RCC 7860 (cell line): ENCODE data around the gene LBP.
"Not testable (repeated sequence)": the region's sequence is repeated elsewhere in the genome, so short reads cannot be mapped to it uniquely, and the experiment has no call there.

Experiments
- DNase-seq: peaks from one replicate; pipeline ENCODE4 v3.0.0-alpha.2; 2015; ENCODE audit warnings: low spot score
- FAIRE-seq: peaks from 2 replicates; lab custom pipeline; 2012; peaks lifted over from hg19 to GRCh38; lab: Jason Lieb, UNC

Gene LBP, protein sequence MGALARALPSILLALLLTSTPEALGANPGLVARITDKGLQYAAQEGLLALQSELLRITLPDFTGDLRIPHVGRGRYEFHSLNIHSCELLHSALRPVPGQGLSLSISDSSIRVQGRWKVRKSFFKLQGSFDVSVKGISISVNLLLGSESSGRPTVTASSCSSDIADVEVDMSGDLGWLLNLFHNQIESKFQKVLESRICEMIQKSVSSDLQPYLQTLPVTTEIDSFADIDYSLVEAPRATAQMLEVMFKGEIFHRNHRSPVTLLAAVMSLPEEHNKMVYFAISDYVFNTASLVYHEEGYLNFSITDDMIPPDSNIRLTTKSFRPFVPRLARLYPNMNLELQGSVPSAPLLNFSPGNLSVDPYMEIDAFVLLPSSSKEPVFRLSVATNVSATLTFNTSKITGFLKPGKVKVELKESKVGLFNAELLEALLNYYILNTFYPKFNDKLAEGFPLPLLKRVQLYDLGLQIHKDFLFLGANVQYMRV

DNA sequence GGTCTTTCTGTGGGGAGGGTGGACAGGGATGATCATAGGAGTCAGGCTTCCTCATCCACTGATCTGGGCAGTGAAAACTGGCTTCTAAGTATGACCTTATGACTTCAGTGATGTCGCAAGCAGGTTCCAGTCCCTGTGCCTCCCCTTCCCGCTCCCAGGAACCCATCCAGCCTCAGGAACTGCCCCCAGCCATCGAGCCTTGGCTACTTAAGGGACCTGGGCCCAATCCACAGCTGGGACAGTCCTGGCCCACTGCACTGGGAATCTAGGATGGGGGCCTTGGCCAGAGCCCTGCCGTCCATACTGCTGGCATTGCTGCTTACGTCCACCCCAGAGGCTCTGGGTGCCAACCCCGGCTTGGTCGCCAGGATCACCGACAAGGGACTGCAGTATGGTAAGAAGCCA is at the start of gene LBP:
Gene LBP, plus strand, starts transcription at position 236 of the 405 bp plus-strand sequence. Its CDS starts 35 bp downstream, at position 271.
- no peak for FAIRE-seq
- DNase-seq = no peak

- DNase-seq (no peak), FAIRE-seq (no peak)
Observed at GRCh38 chr20:38297916-38298674, 48.2 kb upstream of the LBP start.

- DNase-seq (no peak), FAIRE-seq (no peak)
Observed at GRCh38 chr20:38298768-38299288, 47.5 kb upstream of the LBP start.

- FAIRE-seq = no peak
- DNase-seq = no peak
Observed at GRCh38 chr20:38299963-38300362, 46.3 kb upstream of the LBP start.

DNA sequence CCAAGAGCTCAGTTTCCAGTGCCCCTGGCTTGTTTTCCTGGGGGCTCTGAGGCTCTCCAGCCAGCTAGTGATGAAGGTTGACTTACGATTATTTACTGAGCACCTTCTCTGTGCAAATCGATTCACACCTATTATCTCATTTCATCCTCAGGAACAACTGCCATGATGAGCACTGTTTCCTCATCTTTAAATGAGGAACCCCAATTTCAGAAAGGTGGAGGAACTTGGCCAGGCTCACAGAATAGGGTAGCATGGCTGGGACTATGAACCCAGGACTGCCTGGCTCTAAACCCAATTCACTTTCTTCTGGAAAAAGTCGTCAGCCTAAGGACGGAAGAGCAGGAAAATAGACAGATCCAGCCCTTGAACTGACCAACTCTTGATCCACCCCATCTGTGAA is 45.8 kb upstream of the LBP start:
- FAIRE-seq = no peak
- DNase-seq = no peak

DNA sequence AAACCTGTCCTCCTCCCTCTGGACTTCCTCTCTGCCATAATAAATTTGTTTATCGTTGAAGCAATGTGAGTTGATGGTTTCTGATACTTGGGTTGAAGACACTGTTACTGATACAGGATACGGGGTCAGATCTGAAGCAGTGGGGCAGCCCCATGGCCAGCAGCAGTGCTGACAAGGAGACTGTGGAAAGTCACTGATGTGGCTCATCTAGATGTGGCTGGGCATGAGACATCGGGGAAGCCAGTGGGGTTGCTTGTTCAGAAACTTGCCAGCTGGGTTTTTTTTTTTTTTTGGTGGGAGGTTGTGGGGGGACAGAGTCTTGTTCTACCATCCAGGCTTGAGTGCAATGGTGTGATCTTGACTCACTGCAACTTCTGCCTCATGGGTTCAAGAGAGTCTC is 45.0 kb upstream of the LBP start:
- no peak for FAIRE-seq

DNA sequence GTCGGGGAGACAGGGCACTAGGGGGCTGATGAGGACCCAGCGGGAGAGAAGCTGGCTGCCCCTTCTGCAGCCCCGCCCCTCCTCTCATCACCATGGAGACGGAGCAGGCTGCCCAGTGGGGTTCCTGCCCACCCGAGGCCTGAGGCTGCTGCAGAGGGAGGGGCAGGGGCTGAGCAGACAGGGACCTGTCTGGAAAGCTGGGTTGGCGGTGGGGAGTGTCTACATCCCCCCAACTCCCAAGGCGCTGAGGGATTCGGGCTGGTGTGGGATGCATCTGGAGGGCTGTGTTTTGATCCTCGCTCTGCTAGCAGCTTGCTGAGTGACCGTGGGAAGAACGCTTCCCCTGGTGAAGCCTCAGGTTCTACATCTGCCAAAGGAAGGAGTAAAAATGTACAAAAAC is 43.5 kb upstream of the LBP start:
- no peak for FAIRE-seq
- DNase-seq = no peak

More for the DNA sequence above, 45.0 kb upstream of the LBP start:
- no peak for DNase-seq

GRCh38 chr20:38303908-38304379 is 42.3 kb upstream of the LBP start, which contains the start of gene BPI:
TSS of gene BPI (plus strand) at chr20:38304156. CDS start at chr20:38304224, 68 bp downstream.
- no peak for DNase-seq
- no peak for FAIRE-seq

DNA sequence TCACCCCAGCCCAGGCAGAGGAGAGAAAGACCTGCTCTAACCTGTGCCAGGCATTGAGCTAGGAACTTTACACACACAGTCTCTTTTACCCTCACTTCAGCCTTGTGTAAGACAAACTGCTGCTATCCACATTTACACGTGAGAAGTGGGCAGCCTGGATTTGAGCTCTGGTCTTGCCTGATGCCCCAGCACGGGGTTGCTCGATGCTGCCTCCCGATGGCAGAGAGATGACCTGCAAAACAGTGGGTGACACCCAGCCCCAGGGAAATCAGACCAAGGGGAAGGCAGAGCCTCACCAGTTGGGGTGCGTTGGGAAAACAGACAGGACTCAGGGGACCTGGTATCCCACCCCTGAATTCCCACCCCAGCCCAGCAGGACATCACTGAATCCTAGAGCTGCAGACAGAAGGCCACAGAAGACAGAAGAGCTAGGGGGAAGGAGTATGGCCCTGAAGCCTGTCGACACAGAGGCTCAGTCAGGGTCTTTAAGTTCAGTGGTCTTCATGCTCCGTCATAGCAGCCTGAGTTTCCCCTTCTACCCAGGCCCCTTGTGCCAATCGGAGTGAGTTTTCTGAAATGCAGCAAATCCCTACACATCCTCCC is 41.3 kb upstream of the LBP start:
- FAIRE-seq (no peak), DNase-seq (no peak)

- DNase-seq = no peak
- no peak for FAIRE-seq
Observed at GRCh38 chr20:38305541-38305940, 40.7 kb upstream of the LBP start.

GRCh38 chr20:38306379-38306778 is 39.9 kb upstream of the LBP start:
- FAIRE-seq (no peak), DNase-seq (no peak)

- no peak for FAIRE-seq
- no peak for DNase-seq
Observed at GRCh38 chr20:38307371-38308046, 38.8 kb upstream of the LBP start.

GRCh38 chr20:38308047-38308438 is 38.2 kb upstream of the LBP start:
- FAIRE-seq = no peak
- DNase-seq = no peak

GRCh38 chr20:38308447-38308846 is 37.8 kb upstream of the LBP start:
- DNase-seq (no peak), FAIRE-seq (no peak)

- DNase-seq (no peak), FAIRE-seq (no peak)
Observed at GRCh38 chr20:38311091-38311490, 35.2 kb upstream of the LBP start.

- no peak for FAIRE-seq
Observed at GRCh38 chr20:38311491-38311890, 34.8 kb upstream of the LBP start.

GRCh38 chr20:38313676-38314075 is 32.6 kb upstream of the LBP start:
- FAIRE-seq (no peak), DNase-seq (no peak)

More at GRCh38 chr20:38311491-38311890, 34.8 kb upstream of the LBP start:
- DNase-seq = no peak

DNA sequence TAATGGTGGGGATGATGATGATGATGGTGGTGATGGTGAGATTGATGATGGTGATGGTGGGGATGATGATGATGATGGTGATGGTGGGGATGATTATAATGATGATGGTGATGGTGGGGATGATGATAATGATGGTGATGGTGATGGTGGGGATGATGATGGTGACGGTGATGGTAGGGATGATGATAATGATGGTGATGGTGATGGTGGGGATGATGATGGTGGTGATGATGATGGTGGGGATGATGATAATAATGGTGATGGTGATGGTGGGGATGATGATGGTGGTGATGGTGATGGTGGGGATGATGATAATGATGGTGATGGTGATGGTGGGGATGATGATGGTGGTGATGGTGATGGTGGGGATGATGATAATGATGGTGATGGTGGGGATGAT is 31.9 kb upstream of the LBP start:
- not testable (repeated sequence) for FAIRE-seq, DNase-seq

GRCh38 chr20:38315290-38315966 is 30.9 kb upstream of the LBP start:
- no peak for FAIRE-seq
- DNase-seq = no peak

DNA sequence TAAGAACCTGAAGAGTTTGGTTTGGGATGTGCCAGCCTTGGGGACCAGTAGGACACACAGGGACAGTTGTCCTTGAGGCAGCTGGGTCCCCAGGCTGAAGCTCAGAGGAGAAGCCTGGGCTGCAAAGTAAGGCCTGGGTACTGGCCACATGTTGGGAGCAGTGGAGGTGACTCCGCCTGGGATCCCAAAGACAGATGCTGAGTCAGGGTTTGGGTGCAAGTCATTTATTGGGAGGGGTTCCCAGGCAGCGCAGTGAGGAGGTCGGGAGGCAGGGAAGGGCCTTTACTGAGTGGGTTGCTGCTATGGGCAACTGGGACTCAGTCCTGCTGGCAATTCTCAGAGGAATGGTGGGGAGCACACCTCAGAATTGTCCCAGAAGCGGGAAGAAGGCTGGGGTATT is 29.9 kb upstream of the LBP start:
- no peak for FAIRE-seq

More for the DNA sequence above, 29.9 kb upstream of the LBP start:
- DNase-seq = no peak
